WTC11 (cell line): ENCODE results near the gene C12orf50.

Source experiments
- FOXJ3 ChIP-seq: sonication (generic); formaldehyde crosslinking; IDR thresholded peaks from 2 replicates; pipeline ENCODE4 v1.9.0; 2021; ENCODE audit warnings: missing genetic modification reagents, mild to moderate bottlenecking, borderline replicate concordance
- SP1 ChIP-seq: sonication (generic); formaldehyde crosslinking; conservative IDR thresholded peaks from 2 replicates; pipeline ENCODE4 v1.8.1; 2022; ENCODE audit warnings: missing genetic modification reagents
- ZNF121 ChIP-seq: sonication (generic); formaldehyde crosslinking; IDR thresholded peaks from 2 replicates; pipeline ENCODE4 v1.8.0; 2023; ENCODE audit warnings: missing genetic modification reagents
- TF ChIP-seq, protein P1 (sequence below): fragments of 200-600 bp; IDR thresholded peaks from 2 replicates; pipeline ENCODE4 v1.8.0; 2022; ENCODE audit warnings: antibody characterized with exemption

DNA sequence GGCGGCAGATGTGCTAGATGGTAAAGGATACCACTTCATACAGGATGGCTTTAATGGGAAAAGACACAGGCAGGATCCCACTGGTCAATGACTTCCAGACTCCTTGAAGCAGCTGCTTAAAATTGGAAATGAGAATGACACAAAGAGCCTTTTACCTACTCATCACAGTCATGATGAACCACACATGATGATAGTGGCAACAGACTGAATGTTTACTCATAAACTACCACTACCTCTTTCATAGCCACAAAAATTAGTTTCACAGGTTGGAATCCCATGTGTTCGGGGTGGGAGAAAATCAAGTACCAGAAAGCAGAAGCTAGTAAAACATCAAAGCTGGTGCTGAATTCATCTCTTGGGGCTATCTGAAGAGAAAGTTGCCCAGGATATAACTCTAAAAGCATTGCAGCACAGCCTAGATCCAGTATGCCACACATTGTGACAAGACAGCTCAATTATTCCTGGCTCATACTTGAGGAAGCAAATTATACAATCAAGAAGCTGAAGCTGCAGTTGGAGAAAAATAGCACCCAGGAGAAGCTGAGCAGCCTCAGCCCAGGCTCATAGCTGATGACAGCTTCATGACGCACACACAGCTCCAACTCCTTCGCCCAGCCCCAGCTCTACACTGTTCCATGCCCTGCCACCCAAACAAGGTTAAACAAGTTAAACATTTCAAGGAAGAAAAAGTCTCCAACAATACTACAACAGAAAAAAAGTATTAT lies 29.0 kb upstream of the C12orf50 start:
- TF ChIP-seq, protein P1, sequence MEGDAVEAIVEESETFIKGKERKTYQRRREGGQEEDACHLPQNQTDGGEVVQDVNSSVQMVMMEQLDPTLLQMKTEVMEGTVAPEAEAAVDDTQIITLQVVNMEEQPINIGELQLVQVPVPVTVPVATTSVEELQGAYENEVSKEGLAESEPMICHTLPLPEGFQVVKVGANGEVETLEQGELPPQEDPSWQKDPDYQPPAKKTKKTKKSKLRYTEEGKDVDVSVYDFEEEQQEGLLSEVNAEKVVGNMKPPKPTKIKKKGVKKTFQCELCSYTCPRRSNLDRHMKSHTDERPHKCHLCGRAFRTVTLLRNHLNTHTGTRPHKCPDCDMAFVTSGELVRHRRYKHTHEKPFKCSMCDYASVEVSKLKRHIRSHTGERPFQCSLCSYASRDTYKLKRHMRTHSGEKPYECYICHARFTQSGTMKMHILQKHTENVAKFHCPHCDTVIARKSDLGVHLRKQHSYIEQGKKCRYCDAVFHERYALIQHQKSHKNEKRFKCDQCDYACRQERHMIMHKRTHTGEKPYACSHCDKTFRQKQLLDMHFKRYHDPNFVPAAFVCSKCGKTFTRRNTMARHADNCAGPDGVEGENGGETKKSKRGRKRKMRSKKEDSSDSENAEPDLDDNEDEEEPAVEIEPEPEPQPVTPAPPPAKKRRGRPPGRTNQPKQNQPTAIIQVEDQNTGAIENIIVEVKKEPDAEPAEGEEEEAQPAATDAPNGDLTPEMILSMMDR = no peak
- TF ChIP-seq ZNF121 (CRISPR knock-in tag) (no peak), FOXJ3 (CRISPR knock-in tag) (no peak), SP1 (CRISPR knock-in tag) (no peak)
